Endothelial cell (in vitro differentiated cells): ENCODE measurements around the gene IGF2BP2. TPM values are rescaled to one million over a fixed set of nuclear protein-coding genes. Genes with fewer than 3 reads are reported as not detected.

Source experiments
- DNase-seq: peaks from one replicate; pipeline ENCODE4 v3.0.0; 2021; ENCODE audit warnings: low spot score
- H3K27ac Mint-ChIP-seq: one replicate; pipeline ENCODE4 v1.8.0; 2021; ENCODE audit warnings: mixed read lengths, inconsistent platforms; ENCODE audit not compliant: unreplicated experiment
- H3K27me3 Mint-ChIP-seq: one replicate; pipeline ENCODE4 v1.8.0; 2021; ENCODE audit warnings: mild to moderate bottlenecking, moderate library complexity, mixed read lengths, inconsistent platforms; ENCODE audit not compliant: unreplicated experiment
- H3K36me3 Mint-ChIP-seq: one replicate; pipeline ENCODE4 v1.8.0; 2021; ENCODE audit warnings: mild to moderate bottlenecking, low read depth, mixed read lengths, inconsistent platforms; ENCODE audit not compliant: unreplicated experiment
- H3K4me1 Mint-ChIP-seq: one replicate; pipeline ENCODE4 v1.8.0; 2021; ENCODE audit warnings: mild to moderate bottlenecking, mixed read lengths, inconsistent platforms; ENCODE audit not compliant: unreplicated experiment
- H3K4me3 Mint-ChIP-seq: one replicate; pipeline ENCODE4 v1.8.0; 2021; ENCODE audit warnings: mild to moderate bottlenecking, mixed read lengths, inconsistent platforms; ENCODE audit not compliant: unreplicated experiment
- H3K9me3 Mint-ChIP-seq: one replicate; pipeline ENCODE4 v1.8.0; 2021; ENCODE audit warnings: mixed read lengths, inconsistent platforms; ENCODE audit not compliant: unreplicated experiment
- total RNA-seq: library from RNA; stranded (reverse); fragmentation: NEBNext Ultra II Directional; extraction: Animal tissue kit (Norgen Biotek cat#: 25700); gene quantifications from one replicate; pipeline ENCODE4 v1.2.1, GENCODE V29; 2021; ENCODE audit not compliant: unreplicated experiment
- TF ChIP-seq, protein P1 (sequence below): fragments of 200-600 bp; sonication (generic); IDR thresholded peaks from one replicate; pipeline ENCODE4 v1.5.0; 2021; ENCODE audit warnings: antibody characterized with exemption; ENCODE audit not compliant: unreplicated experiment

The IGF2BP2 gene
- total RNA-seq, 1 donor from 2014 or later: 165 TPM

DNA sequence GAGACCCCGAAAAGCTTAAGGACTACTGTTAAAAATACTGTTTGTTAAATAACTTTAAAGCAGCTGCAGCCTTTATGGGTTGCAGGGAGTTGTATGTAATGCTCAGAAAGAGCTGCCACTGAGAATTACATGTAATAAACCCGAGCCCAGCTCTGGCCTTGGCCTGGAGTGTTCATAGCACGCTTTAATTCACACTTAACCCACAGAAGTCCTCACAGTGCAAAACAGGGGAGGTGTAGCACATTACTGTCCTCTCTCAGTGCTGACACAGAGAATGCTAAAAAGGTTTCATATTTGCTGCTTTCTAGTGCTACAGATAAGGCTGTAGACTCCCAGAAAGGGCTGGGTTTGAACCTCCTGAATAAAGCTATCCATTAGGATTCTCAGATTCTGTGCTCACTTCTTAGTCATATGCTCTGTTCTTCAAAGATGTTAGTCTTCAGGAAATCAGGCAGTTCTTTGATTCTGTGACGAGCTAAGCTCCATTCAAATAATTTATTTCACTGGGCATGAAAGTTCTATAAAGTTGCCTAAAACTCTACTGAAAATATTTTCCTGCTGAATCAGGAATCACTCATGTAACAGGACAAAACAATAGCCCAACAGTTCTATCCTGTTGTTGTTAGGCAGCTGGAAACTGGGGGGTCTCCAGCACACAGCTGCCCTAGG lies 130.7 kb downstream of the IGF2BP2 start:
- H3K4me1 Mint-ChIP-seq: peaks cover 14% of the 10 kb centered on the region
- H3K27me3 Mint-ChIP-seq: peaks cover 7% of the 10 kb centered on the region
- H3K27ac Mint-ChIP-seq: peak overlapping the region; percentile 70
- H3K9me3 Mint-ChIP-seq: no peaks in the 10 kb centered on the region
- H3K4me3 Mint-ChIP-seq: no peak overlapping the region
- H3K36me3 Mint-ChIP-seq: peaks cover 21% of the 10 kb centered on the region
- DNase-seq: no peak
- TF ChIP-seq, protein P1, sequence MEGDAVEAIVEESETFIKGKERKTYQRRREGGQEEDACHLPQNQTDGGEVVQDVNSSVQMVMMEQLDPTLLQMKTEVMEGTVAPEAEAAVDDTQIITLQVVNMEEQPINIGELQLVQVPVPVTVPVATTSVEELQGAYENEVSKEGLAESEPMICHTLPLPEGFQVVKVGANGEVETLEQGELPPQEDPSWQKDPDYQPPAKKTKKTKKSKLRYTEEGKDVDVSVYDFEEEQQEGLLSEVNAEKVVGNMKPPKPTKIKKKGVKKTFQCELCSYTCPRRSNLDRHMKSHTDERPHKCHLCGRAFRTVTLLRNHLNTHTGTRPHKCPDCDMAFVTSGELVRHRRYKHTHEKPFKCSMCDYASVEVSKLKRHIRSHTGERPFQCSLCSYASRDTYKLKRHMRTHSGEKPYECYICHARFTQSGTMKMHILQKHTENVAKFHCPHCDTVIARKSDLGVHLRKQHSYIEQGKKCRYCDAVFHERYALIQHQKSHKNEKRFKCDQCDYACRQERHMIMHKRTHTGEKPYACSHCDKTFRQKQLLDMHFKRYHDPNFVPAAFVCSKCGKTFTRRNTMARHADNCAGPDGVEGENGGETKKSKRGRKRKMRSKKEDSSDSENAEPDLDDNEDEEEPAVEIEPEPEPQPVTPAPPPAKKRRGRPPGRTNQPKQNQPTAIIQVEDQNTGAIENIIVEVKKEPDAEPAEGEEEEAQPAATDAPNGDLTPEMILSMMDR: no peak

DNA sequence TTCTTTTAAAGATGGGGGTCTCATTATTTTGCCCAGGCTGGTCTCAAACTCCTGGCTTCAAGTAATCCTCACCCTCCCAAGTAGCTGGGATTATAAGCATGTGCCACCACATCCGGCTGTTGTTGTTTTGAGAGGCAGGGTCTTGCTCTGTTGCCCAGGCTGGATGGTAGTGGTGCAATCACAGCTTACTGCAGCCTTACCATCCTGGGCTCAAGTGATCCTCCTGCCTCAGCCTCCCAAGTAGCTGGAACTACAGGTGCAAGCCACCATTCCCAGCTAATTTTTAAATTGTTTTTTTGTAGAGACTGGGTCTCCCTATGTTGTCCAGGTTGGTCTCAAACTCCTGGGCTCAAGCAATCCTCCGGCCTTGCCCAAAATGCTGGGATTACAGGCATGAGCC lies 133.2 kb downstream of the IGF2BP2 start:
- Mint-ChIP-seq H3K36me3 (peaks cover 37% of the 10 kb centered on the region), H3K27ac (no peak overlapping the region), H3K27me3 (peaks cover 10% of the 10 kb centered on the region), H3K9me3 (no peaks in the 10 kb centered on the region), H3K4me3 (no peak overlapping the region), H3K4me1 (peaks cover 10% of the 10 kb centered on the region)
- no peak for DNase-seq
- TF ChIP-seq, protein P1: no peak

DNA sequence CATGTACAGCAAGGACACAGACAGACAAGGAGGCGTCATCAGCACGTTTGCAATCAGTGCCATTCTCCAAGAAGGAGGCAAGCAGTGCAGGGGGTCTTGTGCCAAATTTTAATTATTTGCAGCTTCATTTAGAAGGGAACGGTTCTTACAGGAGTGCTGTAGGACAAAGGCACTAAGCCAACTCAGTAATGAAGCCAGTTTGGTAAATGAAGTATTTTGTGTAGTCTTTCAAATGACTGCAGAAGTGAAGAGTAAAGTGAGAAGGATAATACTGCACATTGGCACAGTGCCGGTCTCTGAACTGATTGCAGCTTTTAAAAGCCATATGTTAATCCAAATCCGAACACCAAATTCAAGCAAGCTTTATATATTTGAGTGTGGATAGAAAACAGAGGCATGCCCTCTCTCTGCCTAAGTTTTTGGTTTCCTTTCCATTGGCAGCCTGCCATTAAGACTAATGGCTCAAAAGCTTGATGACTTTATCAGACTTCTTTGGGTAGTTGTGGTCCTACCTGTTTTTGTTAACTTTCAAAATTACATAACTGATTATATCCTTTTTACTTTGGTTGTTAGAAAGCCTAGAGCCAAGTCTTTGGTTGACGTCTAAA lies 137.5 kb downstream of the IGF2BP2 start:
- Mint-ChIP-seq H3K27me3 (peaks cover 12% of the 10 kb centered on the region), H3K9me3 (no peaks in the 10 kb centered on the region), H3K4me1 (peaks cover 6% of the 10 kb centered on the region), H3K36me3 (peaks cover 54% of the 10 kb centered on the region), H3K27ac (no peak overlapping the region), H3K4me3 (peak overlapping the region; percentile 71)
- no peak for DNase-seq
- TF ChIP-seq, protein P1: no peak

DNA sequence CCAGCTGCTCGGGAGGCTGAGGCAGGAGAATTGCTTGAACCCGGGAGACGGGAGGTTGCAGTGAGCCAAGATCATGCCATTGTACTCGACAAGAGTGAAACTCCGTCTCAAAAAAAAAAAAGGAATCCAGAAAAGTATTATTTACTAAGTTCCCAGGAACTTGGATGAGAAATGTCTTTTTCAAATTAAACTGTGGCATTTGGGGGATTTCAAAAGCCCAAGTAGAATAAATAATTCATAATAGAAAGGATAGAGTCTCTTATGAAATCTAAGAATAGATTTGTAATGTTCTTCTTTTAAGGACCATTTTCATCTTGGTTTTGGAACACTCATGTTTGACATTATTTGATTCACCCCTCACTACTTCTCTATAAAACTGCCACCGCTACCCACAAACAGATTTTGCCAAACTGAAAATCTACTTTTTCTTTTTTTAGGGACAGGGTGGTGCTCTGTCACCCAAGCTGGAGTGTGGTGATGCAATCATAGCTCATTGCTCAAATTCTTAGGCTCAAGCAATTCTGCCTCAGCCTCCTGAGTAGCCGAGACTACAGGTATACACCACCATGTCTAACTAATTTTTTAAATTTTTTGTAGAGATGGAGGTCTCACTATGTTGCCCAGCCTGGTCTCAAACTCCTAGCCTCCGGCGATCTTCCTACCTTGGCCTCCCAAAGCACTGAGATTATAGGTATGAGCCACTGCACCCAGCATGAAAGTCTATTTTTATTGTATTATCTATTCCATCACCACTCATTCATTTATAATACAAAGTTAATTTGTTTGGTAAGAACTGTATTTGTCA lies 139.4 kb downstream of the IGF2BP2 start:
- TF ChIP-seq, protein P1: no peak
- peaks cover 13% of the 10 kb centered on the region for H3K4me1 Mint-ChIP-seq
- H3K36me3 Mint-ChIP-seq: peaks cover 61% of the 10 kb centered on the region
- H3K4me3 Mint-ChIP-seq: no peak overlapping the region
- DNase-seq: no peak
- peaks cover 8% of the 10 kb centered on the region for H3K27me3 Mint-ChIP-seq
- no peaks in the 10 kb centered on the region for H3K9me3 Mint-ChIP-seq
- no peak overlapping the region for H3K27ac Mint-ChIP-seq
